Measurements from ENCODE around the gene ZNF609.

ZNF609 gene

GRCh38 chr15:64678126-64678819 is 217.9 kb downstream of the ZNF609 start:
- no peak for DNase-seq

GRCh38 chr15:64680097-64680496 is 219.7 kb downstream of the ZNF609 start:
- DNase-seq: no peak

DNA sequence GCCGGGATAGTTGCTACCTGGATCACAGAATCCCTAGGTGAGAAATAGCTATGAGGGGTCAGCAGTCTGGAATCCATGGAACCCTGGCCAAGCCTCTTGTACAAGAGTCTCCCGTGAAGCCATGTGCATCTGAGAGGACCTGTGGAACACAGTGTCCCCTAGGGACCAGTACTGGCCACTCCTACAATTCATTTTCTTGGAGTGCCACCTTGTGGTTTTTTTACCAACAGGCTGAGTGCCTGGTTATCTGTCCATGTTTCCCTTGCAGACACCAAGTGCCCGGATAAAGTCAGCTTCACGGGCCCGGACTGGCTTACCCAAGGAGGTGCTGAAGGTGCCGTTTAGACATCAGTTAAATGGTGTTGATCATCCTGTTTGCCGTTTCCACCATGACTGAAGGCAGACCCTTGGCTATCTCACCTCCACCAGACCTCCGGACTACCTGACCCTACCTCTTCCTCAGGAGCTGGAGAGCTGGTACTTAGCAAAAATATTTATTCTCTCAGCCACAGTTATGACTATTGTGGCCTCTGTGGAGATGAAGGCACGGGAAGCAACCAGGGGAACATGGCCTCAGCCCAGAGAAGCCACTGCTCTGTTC is 221.1 kb downstream of the ZNF609 start:
- DNase-seq: no peak

GRCh38 chr15:64682255-64682654 is 221.9 kb downstream of the ZNF609 start:
- DNase-seq: no peak

DNA sequence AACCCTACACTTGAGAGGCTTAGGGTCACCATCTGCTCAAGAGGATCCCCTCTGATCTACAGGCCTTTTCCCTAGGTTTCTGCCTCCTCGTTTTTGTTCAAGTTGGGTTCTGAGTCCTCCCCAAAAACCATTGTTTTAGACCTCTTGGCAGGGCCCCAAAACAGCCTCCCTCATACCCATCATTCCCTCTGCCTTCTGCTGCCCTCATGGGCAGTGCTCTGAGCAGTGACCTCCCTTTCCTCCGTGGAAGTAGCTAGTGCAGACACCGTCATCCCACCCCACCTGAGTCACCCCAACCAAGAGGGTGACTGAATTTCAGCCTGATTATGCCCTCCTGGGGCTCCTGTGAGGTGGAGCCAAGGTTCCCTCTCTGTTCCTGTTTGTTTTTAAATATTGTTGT is 223.0 kb downstream of the ZNF609 start:
- no peak for DNase-seq

DNA sequence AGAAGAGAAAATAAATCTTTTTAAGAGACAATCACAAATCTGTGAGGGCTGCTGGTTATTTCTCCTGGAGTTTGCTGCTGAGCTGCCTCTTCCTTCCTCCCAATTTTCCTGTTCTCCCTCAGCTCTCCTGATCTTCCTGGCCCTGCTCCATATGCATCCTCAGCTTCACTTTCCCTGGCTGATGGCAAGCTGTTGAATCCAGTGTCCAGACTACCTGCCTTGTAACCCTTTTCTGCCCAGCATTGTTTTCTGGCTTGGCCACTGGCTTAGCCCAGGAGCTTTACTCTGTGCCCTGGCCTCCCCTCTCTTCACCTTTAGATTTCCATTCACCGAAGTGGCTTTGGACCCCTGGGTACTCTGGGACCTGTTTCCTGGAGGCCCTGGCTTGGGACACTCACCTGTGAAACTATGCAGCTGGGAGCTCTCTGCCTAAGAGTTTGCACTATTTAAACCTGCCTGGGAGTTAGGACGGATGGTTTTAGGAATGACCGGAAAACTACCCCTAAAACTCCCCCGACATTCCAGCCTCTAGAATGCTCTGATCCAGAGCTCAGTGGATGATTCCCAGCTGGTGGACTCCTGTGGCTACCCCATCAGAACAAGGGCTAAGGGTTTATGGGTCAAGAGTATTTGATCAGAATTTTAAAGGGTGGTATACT is 225.0 kb downstream of the ZNF609 start:
- no peak for DNase-seq

DNA sequence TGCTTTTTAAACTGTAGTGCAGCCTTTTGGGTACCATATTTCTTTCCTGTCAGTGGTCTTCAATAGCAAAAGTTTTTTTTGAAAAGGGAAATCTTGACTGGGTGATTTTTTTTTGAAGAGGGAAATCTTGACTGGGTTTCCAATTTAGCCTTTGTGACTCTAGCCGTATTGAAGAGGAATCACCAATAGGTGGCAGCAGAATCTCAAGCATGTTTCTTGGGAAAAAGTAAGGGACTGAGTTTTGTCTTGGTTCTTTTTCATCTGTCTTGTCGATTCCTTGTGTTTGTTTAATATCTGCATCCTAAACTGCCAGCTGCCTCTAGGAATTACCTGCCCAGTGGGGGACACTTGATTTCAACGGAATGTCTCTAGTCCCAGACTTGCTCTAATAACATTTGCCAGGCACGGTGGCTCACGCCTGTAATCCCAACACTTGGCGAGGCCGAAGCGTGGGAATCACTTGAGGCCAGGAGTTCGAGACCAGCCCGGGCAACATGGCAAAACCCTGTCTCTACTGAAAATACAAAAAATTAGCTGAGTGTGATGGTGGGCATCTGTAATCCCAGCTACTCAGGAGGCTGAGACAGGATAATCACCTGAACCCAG is 225.9 kb downstream of the ZNF609 start:
- no peak for DNase-seq

GRCh38 chr15:64687172-64687571 is 226.8 kb downstream of the ZNF609 start:
- no peak for DNase-seq

DNA sequence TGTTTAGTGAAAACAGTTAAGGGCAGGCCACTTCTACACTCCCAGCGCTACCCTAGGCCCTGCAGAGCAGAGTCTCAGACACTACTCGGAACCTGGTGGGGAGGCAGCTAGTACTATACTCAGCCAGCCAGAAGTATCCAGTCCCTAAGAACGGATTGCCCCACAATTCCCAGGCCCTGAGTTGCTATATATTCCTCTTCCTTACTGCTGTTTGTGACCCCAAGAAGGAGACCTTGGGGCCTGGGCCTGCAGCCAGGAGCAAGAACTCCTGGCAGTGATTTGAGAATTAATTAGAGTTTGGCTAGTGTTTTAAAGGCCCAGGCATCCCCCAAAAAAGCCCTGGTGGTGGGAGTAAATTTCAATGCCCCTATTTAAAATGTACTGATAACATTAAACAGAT is 227.3 kb downstream of the ZNF609 start:
- no peak for DNase-seq

GRCh38 chr15:64688770-64689169 is 228.4 kb downstream of the ZNF609 start:
- no peak for DNase-seq

DNA sequence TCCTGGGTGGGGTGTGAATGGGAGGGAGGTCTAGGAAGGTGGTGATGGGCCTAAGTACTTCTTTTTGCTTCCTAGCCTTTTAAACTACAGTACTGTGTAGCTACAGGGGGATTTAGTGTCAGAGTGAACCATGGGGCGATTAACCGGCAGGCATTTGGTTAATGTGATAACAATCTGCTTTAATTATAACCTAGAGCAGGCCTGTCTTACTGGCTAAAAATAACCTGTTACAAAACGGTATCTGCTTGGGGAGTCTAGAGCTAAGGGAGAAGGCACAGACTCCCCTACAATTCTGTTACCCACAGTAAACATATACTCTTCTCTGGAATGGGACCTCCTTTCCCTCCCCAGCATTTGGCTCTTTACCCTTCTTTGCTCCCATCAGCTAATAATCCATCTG is 229.6 kb downstream of the ZNF609 start:
- no peak for DNase-seq

GRCh38 chr15:64690578-64691296 is 230.4 kb downstream of the ZNF609 start:
- no peak for DNase-seq

DNA sequence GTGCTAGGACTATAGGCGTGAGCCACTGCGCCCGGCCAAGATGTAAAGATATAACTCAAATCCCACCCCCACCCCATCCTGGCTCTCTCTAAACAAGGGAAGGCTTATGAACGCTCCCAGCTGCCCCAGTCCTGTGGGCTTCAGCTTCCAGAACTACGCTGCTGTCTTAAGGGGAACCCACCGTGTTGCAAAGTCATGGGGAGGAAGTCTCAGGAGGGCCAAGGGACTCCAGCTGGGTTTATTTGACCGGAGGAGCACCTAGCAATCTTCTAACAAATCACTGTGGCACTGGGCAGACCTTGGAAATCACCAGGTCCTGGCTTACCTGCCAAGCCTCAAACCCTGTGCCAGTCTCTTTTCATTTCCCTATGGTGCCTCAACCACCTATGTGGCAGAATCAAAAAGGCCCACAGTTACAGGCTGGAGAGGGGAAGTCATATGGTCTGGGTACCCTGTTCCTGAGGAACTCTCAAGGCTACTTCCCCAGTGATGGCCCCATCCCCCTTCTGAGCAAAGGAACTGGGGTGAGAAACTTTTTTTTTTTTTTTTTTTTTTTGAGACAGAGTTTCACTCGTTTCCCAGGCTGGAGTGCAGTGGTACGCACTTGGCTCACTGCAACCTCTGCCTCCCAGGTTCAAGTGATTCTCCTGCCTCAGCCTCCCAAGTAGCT is 231.7 kb downstream of the ZNF609 start:
- DNase-seq: no peak

GRCh38 chr15:64693134-64693533 is 232.8 kb downstream of the ZNF609 start:
- no peak for DNase-seq

DNA sequence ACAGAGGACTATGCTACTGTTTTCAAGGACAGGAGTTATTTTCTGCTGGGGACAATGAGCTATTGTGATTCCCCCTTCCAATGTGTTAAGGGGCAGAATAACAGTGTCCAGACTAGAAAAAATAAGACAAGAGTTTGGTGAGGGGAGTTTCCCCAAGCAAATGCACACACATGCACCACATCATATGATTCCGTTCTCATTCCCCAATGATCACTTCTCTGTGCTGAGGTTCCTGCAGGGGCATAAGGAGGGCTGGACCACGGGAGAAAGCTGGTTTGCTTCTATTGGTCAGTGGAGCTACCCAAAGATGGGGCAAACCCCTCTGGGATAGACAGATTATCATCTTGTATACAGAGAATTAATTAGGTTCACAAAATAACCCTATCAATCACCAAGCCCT is 234.4 kb downstream of the ZNF609 start:
- DNase-seq: no peak

- DNase-seq: no peak
Measured at GRCh38 chr15:64695561-64695992, 235.2 kb downstream of the ZNF609 start.

- DNase-seq: no peak
Measured at GRCh38 chr15:64696481-64696880, 236.1 kb downstream of the ZNF609 start.

DNA sequence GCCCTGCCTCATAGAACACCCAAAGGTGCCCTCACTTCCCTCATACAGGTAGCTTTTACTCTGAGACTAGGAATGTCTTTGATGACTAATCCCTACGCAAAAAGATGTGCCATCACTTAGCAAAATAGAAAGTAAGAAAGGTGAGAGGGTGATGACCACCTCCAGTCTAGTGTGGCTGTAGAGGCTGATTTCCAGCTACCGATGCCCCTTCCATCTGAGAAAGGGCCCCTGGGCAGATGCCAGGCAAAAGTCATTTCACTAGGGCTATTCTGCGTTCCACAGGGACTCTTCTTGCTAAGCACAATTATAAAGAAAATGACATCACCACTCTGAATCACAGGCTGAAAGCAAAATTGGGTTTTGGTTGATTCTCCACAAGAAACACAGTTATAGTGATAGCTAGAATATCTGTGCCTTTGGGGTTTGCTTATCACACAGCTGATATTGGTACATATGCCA is 237.6 kb downstream of the ZNF609 start:
- DNase-seq: peak; percentile 75

GRCh38 chr15:64698823-64699222 is 238.4 kb downstream of the ZNF609 start:
- DNase-seq: no peak

DNA sequence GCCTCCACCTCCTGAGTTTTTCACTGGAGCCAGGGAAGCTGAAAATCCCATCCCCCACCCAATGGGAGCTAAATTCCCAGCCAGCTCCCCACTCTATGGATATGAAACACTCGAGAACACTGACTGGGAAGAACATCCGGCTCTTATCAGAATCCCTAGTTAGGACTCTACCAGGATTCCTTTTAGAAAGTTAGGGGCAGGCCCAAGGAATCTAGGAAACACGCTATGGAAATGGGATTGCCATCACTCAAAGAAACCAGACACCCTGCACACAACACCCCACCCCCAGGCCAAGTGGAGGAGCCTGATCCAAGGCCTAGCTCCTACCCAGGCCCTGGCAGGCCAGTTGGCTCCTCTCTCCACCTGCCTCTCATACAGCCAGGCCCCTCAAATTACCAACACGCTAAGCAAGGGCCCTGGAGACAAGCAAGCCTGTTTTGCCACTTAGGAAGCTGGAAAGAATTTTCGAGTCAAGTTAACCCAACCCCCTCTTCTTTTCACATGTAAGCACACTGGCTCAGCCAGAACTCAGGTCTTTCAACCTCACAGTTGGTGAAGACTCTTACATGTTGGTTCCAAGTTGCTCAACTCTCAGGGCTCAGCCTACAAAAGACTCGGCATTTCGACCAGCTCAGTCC is 239.5 kb downstream of the ZNF609 start:
- DNase-seq: no peak

- no peak for DNase-seq
Measured at GRCh38 chr15:64701051-64701450, 240.7 kb downstream of the ZNF609 start.
